Choroid plexus epithelial cell (primary cell): Measurements from ENCODE around the gene STK36.

Experiments used
- DNase-seq: peaks from one replicate; pipeline ENCODE4 v3.0.0-alpha.2; 2010; ENCODE audit warnings: low read depth
- H3K4me3 ChIP-seq: 2 replicates; pipeline ENCODE4 v1.5.1; 2011; ENCODE audit warnings: low read depth, mild to moderate bottlenecking, control low read depth, low read length, moderate library complexity
- CTCF ChIP-seq: conservative IDR thresholded peaks from 2 replicates; pipeline ENCODE4 v1.5.1; 2011; ENCODE audit warnings: low read depth, mild to moderate bottlenecking, control low read depth, inconsistent platforms, low read length, moderate library complexity

STK36 gene

DNA sequence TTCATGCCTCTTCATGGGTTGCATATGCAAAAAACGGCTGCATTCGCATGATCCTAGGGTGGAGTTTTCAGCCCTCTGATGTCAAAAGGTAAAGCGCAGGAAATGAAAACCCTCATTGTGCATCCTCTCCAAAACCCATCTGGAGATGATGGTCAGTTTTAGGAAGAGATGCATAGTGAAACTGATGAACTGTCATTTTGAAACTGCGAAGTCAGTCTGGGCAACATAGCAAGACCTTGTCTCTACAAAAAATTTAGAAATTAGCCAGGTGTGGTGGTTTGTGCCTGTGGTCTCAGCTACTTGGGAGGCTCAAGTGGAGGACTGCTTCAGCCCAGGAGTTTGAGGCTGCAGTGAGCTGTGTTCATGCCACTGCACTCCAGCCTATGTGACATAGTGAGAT lies 36.2 kb downstream of the STK36 start:
- DNase-seq, result no peak
- no peak for TF ChIP-seq CTCF
- no peak overlapping the region for H3K4me3 ChIP-seq

- H3K4me3 ChIP-seq, result peak overlapping the region; percentile 60
- DNase-seq, result no peak
- TF ChIP-seq CTCF, result no peak
These were observed 38.0 kb downstream of the STK36 start for GRCh38 chr2:218709908-218710307.

- DNase-seq, result no peak
- no peak for TF ChIP-seq CTCF
- peak overlapping the region; percentile 60 for H3K4me3 ChIP-seq
These were observed 38.4 kb downstream of the STK36 start for GRCh38 chr2:218710334-218710686.

DNA sequence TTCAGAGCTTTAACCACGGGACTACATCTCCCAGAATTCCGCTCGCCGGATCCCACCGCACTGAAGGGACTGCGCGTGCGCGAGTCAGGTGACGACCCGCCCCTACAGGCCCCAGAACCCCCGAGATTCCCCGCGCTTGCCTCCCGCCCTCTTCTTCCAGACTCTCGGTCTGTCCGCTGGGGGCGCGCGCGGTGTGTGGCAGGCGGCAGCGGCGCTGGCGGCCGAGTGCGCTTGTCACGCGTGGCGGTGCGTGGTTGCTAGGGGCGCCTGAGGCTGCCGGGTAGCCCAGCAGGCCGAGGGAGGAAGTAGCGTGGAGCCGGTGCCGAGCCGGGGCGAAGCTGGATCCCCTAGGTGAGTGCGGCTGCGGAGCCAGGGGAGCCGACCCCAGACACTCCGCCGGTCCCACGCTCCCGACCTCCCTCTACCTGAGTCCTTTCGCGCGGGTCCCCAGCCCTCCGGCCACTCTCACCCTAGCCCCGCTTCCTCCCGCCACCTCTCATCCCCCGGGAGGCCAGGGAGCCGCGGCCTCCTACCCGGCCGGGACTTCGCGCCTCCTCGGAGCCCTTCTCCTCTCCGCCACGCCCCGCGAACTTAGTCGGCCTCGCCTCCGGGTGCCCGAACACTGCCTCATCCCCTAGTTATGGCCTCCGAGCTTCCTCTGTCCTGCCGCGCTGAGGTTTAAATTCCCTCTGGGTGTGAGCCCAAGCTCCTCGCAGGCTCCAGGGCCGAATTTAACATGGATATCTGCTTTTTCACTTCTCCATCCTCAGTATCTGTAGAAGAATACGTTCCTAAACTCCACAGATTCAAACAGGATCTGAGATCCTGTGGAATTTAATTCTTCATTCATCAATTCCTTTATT lies 39.0 kb downstream of the STK36 start, which contains the start of gene TTLL4:
Gene TTLL4, plus strand, starts transcription at position 149 of the 863 bp plus-strand sequence. CDS start 26,842 bp downstream, outside the sequence.
- H3K4me3 ChIP-seq, result peak within 1 kb of the TSS; percentile 97
- peak; percentile 62 for TF ChIP-seq CTCF
- peak; percentile 98 for DNase-seq

GRCh38 chr2:218711550-218711929 lies 39.7 kb downstream of the STK36 start:
- DNase-seq, result no peak
- no peak for TF ChIP-seq CTCF

DNA sequence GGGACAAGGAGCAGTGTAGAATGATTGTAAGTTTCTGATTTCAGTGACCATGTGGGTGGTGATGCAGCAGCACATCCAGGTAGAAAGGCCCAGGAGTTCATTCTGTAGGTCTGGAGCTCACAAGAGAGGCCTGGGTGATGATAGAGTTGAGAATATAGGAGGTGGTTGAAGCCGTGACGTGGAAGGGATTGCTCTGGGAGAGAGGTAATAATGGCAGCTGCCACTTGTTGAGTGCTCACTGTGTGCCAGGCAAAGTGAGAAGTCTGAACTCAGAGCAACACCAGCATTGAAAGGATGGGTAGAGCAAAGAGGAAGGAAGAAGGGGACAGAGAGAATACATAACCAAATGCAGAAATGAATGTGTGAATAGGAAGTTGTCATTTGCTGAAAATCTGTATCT lies 42.0 kb downstream of the STK36 start:
- DNase-seq, result no peak
- no peak for TF ChIP-seq CTCF
- H3K4me3 ChIP-seq, result no peak overlapping the region

More at GRCh38 chr2:218711550-218711929, 39.7 kb downstream of the STK36 start:
- H3K4me3 ChIP-seq, result peak overlapping the region; percentile 97

GRCh38 chr2:218716070-218716469 lies 44.2 kb downstream of the STK36 start:
- DNase-seq, result no peak
- TF ChIP-seq CTCF, result no peak
- H3K4me3 ChIP-seq, result no peak overlapping the region
